AG09319 (cell line): ENCODE measurements around the gene TMEM150A.
A peak's percentile ranks its signal among the peaks of the same experiment; 100 is the strongest.
"Not testable (repeated sequence)": the region's sequence is repeated elsewhere in the genome, so short reads cannot be mapped to it uniquely, and the experiment has no call there.

ENCODE experiments used
- DNase-seq: peaks from one replicate; pipeline ENCODE4 v3.0.0-alpha.2; 2010; ENCODE audit warnings: low read depth; ENCODE audit errors: extremely low read depth
- TF ChIP-seq, protein P1 (sequence below): IDR thresholded peaks from 2 replicates; pipeline ENCODE4 v1.5.1; 2011; ENCODE audit warnings: low read depth, mild to moderate bottlenecking, inconsistent platforms, low read length, moderate library complexity

Gene TMEM150A

GRCh38 chr2:85596486-85597143 lies 5.9 kb downstream of the TMEM150A start:
- no peak for DNase-seq
- TF ChIP-seq, protein P1, sequence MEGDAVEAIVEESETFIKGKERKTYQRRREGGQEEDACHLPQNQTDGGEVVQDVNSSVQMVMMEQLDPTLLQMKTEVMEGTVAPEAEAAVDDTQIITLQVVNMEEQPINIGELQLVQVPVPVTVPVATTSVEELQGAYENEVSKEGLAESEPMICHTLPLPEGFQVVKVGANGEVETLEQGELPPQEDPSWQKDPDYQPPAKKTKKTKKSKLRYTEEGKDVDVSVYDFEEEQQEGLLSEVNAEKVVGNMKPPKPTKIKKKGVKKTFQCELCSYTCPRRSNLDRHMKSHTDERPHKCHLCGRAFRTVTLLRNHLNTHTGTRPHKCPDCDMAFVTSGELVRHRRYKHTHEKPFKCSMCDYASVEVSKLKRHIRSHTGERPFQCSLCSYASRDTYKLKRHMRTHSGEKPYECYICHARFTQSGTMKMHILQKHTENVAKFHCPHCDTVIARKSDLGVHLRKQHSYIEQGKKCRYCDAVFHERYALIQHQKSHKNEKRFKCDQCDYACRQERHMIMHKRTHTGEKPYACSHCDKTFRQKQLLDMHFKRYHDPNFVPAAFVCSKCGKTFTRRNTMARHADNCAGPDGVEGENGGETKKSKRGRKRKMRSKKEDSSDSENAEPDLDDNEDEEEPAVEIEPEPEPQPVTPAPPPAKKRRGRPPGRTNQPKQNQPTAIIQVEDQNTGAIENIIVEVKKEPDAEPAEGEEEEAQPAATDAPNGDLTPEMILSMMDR, result no peak

DNA sequence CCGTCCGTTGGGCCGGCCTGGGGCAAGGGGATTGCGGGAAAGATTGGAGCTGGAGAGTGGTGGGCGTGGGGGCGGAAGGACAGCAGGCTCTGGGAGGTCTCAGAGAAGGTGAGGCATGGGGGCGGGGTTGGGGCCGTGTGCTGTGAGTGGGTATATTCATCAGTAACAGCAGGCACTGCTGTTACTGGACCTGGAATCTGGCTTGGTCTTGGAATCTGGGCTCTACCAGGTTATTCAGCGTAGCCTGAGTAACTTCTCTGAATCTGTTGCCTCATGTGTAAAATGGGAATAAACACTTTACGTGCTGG lies 6.5 kb downstream of the TMEM150A start:
- TF ChIP-seq, protein P1, result no peak
- DNase-seq, result no peak

- TF ChIP-seq, protein P1, result no peak
- peak; percentile 96 for DNase-seq
Observed at GRCh38 chr2:85595301-85596025, 7.0 kb downstream of the TMEM150A start, which contains the start of gene RNF181. Gene RNF181 (plus strand): TSS chr2:85595745. CDS start chr2:85595764, 19 bp downstream.

GRCh38 chr2:85594715-85595300 lies 7.7 kb downstream of the TMEM150A start:
- TF ChIP-seq, protein P1, result no peak
- no peak for DNase-seq

DNA sequence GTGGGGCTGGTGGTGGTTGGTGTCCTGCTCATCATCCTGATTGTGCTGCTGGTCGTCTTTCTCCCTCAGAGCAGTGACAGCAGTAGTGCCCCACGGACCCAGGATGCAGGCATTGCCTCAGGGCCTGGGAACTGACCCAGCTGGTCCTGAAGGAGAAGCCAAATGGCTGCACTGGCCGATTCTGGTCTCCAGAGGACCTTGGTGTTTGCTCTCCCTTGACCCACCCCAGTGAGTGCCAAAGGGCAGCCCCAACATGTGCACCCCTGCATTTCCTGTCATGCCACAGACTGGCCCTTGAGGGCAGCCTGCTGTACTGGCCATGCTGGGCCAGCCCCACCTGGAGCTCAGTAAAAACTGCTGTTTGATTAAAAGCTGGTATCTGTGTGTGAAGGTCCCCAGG lies 9.5 kb downstream of the TMEM150A start:
- TF ChIP-seq, protein P1, result no peak
- DNase-seq, result no peak

DNA sequence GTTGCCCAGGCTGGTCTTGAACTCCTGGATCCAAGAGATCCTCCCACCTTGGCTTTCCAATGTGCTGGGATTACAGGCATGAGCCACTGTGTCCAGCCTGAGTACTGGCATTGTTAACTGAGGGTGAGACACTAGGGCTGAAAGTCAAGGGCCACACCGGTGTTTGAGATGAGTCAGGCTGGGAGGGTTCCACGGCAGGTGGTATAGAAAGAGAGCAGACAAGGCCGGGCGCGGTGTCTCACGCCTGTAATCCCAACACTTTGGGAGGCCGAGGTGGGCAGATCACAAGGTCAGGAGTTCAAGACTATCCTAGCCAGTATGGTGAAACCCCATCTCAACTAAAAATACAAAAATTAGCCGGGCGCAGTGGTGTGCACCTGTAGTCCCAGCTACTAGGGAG lies 10.2 kb downstream of the TMEM150A start:
- DNase-seq, result not testable (repeated sequence)

DNA sequence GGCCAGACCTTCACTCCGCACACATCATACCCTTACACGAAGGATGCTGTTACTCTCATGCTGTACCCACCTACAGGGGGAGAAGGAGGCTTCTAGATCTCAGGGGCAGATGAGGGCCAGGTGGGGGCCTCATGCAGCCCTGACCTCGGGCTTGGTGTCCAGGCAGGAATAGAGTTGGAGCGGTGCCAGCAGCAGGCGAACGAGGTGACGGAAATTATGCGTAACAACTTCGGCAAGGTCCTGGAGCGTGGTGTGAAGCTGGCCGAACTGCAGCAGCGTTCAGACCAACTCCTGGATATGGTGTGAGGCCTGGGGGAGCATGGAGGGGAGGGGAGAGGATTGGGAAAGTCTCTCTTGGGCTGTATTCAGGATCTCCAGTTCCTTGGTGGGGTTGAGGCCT lies 10.9 kb downstream of the TMEM150A start:
- no peak for DNase-seq
- TF ChIP-seq, protein P1, result no peak
